Heart left ventricle (tissue), 16 donors: ENCODE measurements around the gene ITGB6. TPM values are rescaled to one million over a fixed set of nuclear protein-coding genes. Genes with fewer than 3 reads are reported as not detected.
"Not testable (repeated sequence)": the region's sequence is repeated elsewhere in the genome, so short reads cannot be mapped to it uniquely, and the experiment has no call there.

Source experiments
- ATAC-seq, 4 donors: fragments of 200-7000 bp; cut with Tn5 transposase; one replicate each; pipeline ENCODE4 v1.9.1; 2020 to 2022; ENCODE audit warnings: moderate library complexity in 4 of 4, mild to moderate bottlenecking in 3 of 4, moderate number of reproducible peaks in 1 of 4
- DNase-seq, 5 donors: peaks; one replicate each; pipeline ENCODE4 v3.0.0-alpha.2; 2020
- H3K27ac ChIP-seq, 12 donors: fragments of 200-600 bp; sonication (generic) in 4 of 12; one replicate each; pipeline versions ENCODE4 v1.5.0 to v1.8.0; 2016 to 2022; ENCODE audit warnings: mild to moderate bottlenecking in 2 of 12
- H3K27me3 ChIP-seq, 9 donors: fragments of 200-600 bp; sonication (generic) in 2 of 9; one replicate each; pipeline versions ENCODE4 v1.5.1 to v1.8.0; 2016 to 2022; ENCODE audit warnings: mild to moderate bottlenecking in 3 of 9
- H3K36me3 ChIP-seq, 9 donors: fragments of 200-600 bp; sonication (generic) in 2 of 9; one replicate each; pipeline versions ENCODE4 v1.5.0 to v1.8.0; 2018 to 2022; ENCODE audit warnings: mild to moderate bottlenecking in 2 of 9
- H3K4me1 ChIP-seq, 12 donors: fragments of 200-600 bp; sonication (generic) in 4 of 12; one replicate each; pipeline versions ENCODE4 v1.5.0 to v1.8.0; 2016 to 2022; ENCODE audit warnings: mild to moderate bottlenecking in 3 of 12
- H3K4me3 ChIP-seq, 12 donors: fragments of 200-600 bp; sonication (generic) in 4 of 12; one replicate each; pipeline versions ENCODE4 v1.5.0 to v1.8.0; 2017 to 2022; ENCODE audit warnings: mild to moderate bottlenecking in 9 of 12, moderate library complexity in 4 of 12
- H3K9me3 ChIP-seq, 12 donors: fragments of 200-600 bp; sonication (generic) in 4 of 12; one replicate each; pipeline versions ENCODE4 v1.5.0 to v1.8.0; 2016 to 2022; ENCODE audit warnings: mild to moderate bottlenecking in 1 of 12
- CTCF ChIP-seq, 12 donors: fragments of 200-600 bp; sonication (generic) in 4 of 12; IDR thresholded peaks; one replicate each; pipeline versions ENCODE4 v1.5.0 to v1.8.0; 2018 to 2022; ENCODE audit warnings: antibody characterized with exemption in 12 of 12, mild to moderate bottlenecking in 5 of 12
- POLR2A ChIP-seq, 2 donors: fragments of 450-650 bp; IDR thresholded peaks; one replicate each; pipeline ENCODE4 v1.6.1; 2017; ENCODE audit warnings: antibody characterized with exemption in 2 of 2, mild to moderate bottlenecking in 2 of 2, moderate library complexity in 2 of 2
- WGBS, 4 donors: extraction: QIAGEN DNeasy Blood & Tissue Kit in 2 of 4; methylation state at CpG; one replicate each; pipeline versions ENCODE4 v1.1.5 to v1.1.7; 2013 to 2018; 5-methylcytosine and 5-hydroxymethylcytosine counted together
- intact Hi-C, 10 donors: fragments of 100-400 bp; cut with DNase I; formaldehyde crosslinking; loops; one replicate each; pipeline versions ENCODE4 v1.11.1 to v1.14.2; 2022
- polyA plus RNA-seq, 2 donors: library from polyadenylated mRNA; stranded (reverse); fragments of 200-250 nt; gene quantifications; one replicate each; pipeline ENCODE4 v1.2.3, GENCODE V29; 2013
- total RNA-seq, 9 donors: library from RNA; depleted of rRNA in 2 of 9; stranded (reverse); fragments of >200 nt in 2 of 9; fragmentation: NEBNext Ultra II Directional in 3 of 9; extraction: Animal tissue kit (Norgen Biotek cat#: 25700) in 3 of 9; gene quantifications; one replicate each; pipeline versions ENCODE4 v1.1.0 to v1.2.4, GENCODE V29; 2016 to 2023
- donor health status: ischemic (EF 13 %, LVEDD 7.1; RV severe dilation, severe dysfunction).
- donor health status: healthy with polysubstance abuse.
- donor health status: DM: no; HTN: yes; CAD: no.
- donor health status: DM: no; HTN: no; CAD: no.
- donor health status: ischemic (EF 25% LVEDD 6.9; RV normal size, moderate dysfunction).
- donor health status: ischemic (EF 25% LVEDD 5.7; RV mildly dilated, moderate dysfunction).
- donor health status: healthy.
- donor health status: DM: yes; HTN: yes; CAD: no.
- donor health status: ischemic (EF 35%, LVEDD 5.7; RV mildly dilated, moderate dysfunction).
- donor health status: nonischemic (EF 11% LVEDD 7.7; RV severe dilation, severe dysfunction).
- donor health status: DM: yes; HTN: yes; CAD: no.
- donor health status: PGD.
- donor health status: ischemic (EF 29% LVEDD 5.4; RV normal size, mild dysfunction).
- donor health status: nonischemic (EF 23%, LVEDD 6.1; RV moderate dilation, normal function).

Gene ITGB6
- total and polyA plus RNA-seq, 11 donors: 0.27 to 4.2 (median 0.75) TPM

- 89 to 95% (median 91%) methylated on average over 12 of the region's 12 CpGs for WGBS, 4 donors
- Histone ChIP-seq H3K27me3 (no peaks in the 10 kb centered on the region), H3K9me3 (no peaks in the 10 kb centered on the region), H3K4me3 (no peak overlapping the region), H3K4me1 (no peaks in the 10 kb centered on the region), H3K36me3 (no peaks in the 10 kb centered on the region), H3K27ac (no peak overlapping the region)
- DNase-seq (no peak), ATAC-seq (no peak)
- TF ChIP-seq CTCF (IDR thresholded peaks at IDR 0.05) (no peak), POLR2A (IDR thresholded peaks at IDR 0.05) (no peak)
- intact Hi-C loops: loop anchor here in 1 of 10 donors (5.0 kb wide), 1 partner anchor 71 kb away; no protein-coding TSS in a partner anchor
Measured at GRCh38 chr2:160126315-160126714, 73.8 kb downstream of the ITGB6 start.

- 68 to 81% (median 70%) methylated on average over 6 of the region's 6 CpGs for WGBS, 4 donors
- no peaks in the 10 kb centered on the region for H3K27me3 ChIP-seq
- no peaks in the 10 kb centered on the region for H3K36me3 ChIP-seq
- intact Hi-C loops: loop anchor here in 1 of 10 donors (5.0 kb wide), 1 partner anchor 71 kb away; no protein-coding TSS in a partner anchor
- H3K4me3 ChIP-seq: no peak overlapping the region
- no peak overlapping the region for H3K27ac ChIP-seq
- H3K4me1 ChIP-seq: no peaks in the 10 kb centered on the region
- DNase-seq (no peak), ATAC-seq (no peak)
- H3K9me3 ChIP-seq: no peaks in the 10 kb centered on the region
- TF ChIP-seq POLR2A (IDR thresholded peaks at IDR 0.05) (no peak), CTCF (IDR thresholded peaks at IDR 0.05) (no peak)
Measured at GRCh38 chr2:160125828-160126227, 74.2 kb downstream of the ITGB6 start.

GRCh38 chr2:160125366-160125765, 74.7 kb downstream of the ITGB6 start:
- no peak for DNase-seq
- no peaks in the 10 kb centered on the region for H3K9me3 ChIP-seq
- no peaks in the 10 kb centered on the region for H3K27me3 ChIP-seq
- intact Hi-C loops: loop anchor here in 1 of 10 donors (5.0 kb wide), 1 partner anchor 72 kb away; no protein-coding TSS in a partner anchor
- WGBS, 4 donors: 89 to 97% (median 96%) methylated on average over 2 of the region's 2 CpGs
- H3K4me1 ChIP-seq: no peaks in the 10 kb centered on the region
- TF ChIP-seq CTCF (IDR thresholded peaks at IDR 0.05): no peak
- no peak for TF ChIP-seq POLR2A (IDR thresholded peaks at IDR 0.05)
- no peak for ATAC-seq
- H3K27ac ChIP-seq: no peak overlapping the region
- H3K36me3 ChIP-seq: no peaks in the 10 kb centered on the region
- no peak overlapping the region for H3K4me3 ChIP-seq

- no peak for TF ChIP-seq CTCF (IDR thresholded peaks at IDR 0.05)
- H3K27ac ChIP-seq: no peak overlapping the region
- DNase-seq (no peak), ATAC-seq (no peak)
- no peaks in the 10 kb centered on the region for H3K4me1 ChIP-seq
- no peak overlapping the region for H3K4me3 ChIP-seq
- H3K9me3 ChIP-seq: no peaks in the 10 kb centered on the region
- H3K27me3 ChIP-seq: no peaks in the 10 kb centered on the region
- no peaks in the 10 kb centered on the region for H3K36me3 ChIP-seq
- 58 to 85% (median 67%) methylated on average over 1 of the region's 1 CpG for WGBS, 4 donors
- intact Hi-C loops: no loop called here
Measured at GRCh38 chr2:160124571-160124970, 75.5 kb downstream of the ITGB6 start.

GRCh38 chr2:160114721-160115120, 85.4 kb downstream of the ITGB6 start:
- H3K36me3 ChIP-seq, DNase-seq, H3K9me3 ChIP-seq, ATAC-seq, H3K27ac ChIP-seq, H3K4me1 ChIP-seq, H3K4me3 ChIP-seq, H3K27me3 ChIP-seq: not testable (repeated sequence)
- intact Hi-C loops: loop anchor here in 8 of 10 donors (5.0 to 10.0 kb wide), 6 partner anchors 130 to 948 kb away; no protein-coding TSS in a partner anchor
- 60 to 91% (median 82%) methylated on average over 8 of the region's 8 CpGs for WGBS, 4 donors
